Measurements from ENCODE around the gene CHAF1A.

The CHAF1A gene

GRCh38 chr19:4402171-4403004 is at the start of gene CHAF1A:
TSS of gene CHAF1A (plus strand) at chr19:4402640. CDS start at chr19:4402763, 123 bp downstream.
- DNase-seq = peak; percentile 97

GRCh38 chr19:4352701-4353121 is 49.7 kb upstream of the CHAF1A start:
- peak; percentile 42 for DNase-seq

- DNase-seq = no peak
These were observed 48.2 kb upstream of the CHAF1A start for GRCh38 chr19:4354282-4354681.

- DNase-seq = no peak
These were observed 47.5 kb upstream of the CHAF1A start for GRCh38 chr19:4354897-4355296.

- no peak for DNase-seq
These were observed 45.2 kb upstream of the CHAF1A start for GRCh38 chr19:4357095-4357797.

GRCh38 chr19:4357921-4358326 is 44.5 kb upstream of the CHAF1A start:
- DNase-seq = no peak

GRCh38 chr19:4358709-4359626 is 43.5 kb upstream of the CHAF1A start:
- no peak for DNase-seq

- no peak for DNase-seq
These were observed 42.8 kb upstream of the CHAF1A start for GRCh38 chr19:4359627-4360000.

- DNase-seq = no peak
These were observed 42.3 kb upstream of the CHAF1A start for GRCh38 chr19:4360081-4360569.

GRCh38 chr19:4360641-4361151 is 41.7 kb upstream of the CHAF1A start:
- no peak for DNase-seq

- no peak for DNase-seq
These were observed 41.0 kb upstream of the CHAF1A start for GRCh38 chr19:4361152-4362046.

- no peak for DNase-seq
These were observed 40.2 kb upstream of the CHAF1A start for GRCh38 chr19:4362101-4362828.

GRCh38 chr19:4362831-4363545 is 39.5 kb upstream of the CHAF1A start:
- DNase-seq = no peak

GRCh38 chr19:4363571-4364304 is 38.7 kb upstream of the CHAF1A start:
- no peak for DNase-seq

- no peak for DNase-seq
These were observed 37.1 kb upstream of the CHAF1A start for GRCh38 chr19:4365341-4365740.

- no peak for DNase-seq
These were observed 36.4 kb upstream of the CHAF1A start for GRCh38 chr19:4365791-4366665.

- no peak for DNase-seq
These were observed 35.6 kb upstream of the CHAF1A start for GRCh38 chr19:4366666-4367335.

- DNase-seq = no peak
These were observed 35.1 kb upstream of the CHAF1A start for GRCh38 chr19:4367336-4367723.
